ENCODE data around the gene LY9. TPM values are rescaled to one million over a fixed set of nuclear protein-coding genes. Genes with fewer than 3 reads are reported as not detected.

The LY9 gene
- total RNA-seq, 1 donor: not detected

GRCh38 chr1:160850541-160850940 lies 54.6 kb downstream of the LY9 start:
- no peak for DNase-seq (ENCODE audit: low read depth)
- no peak for TF ChIP-seq CTCF (IDR thresholded peaks at IDR 0.05; ENCODE audit: insufficient read depth, low read depth, low read length)

GRCh38 chr1:160850993-160851392 lies 55.0 kb downstream of the LY9 start:
- H3K4me3 ChIP-seq (ENCODE audit: low read depth, low read length): no peak overlapping the region
- no peak for TF ChIP-seq CTCF (IDR thresholded peaks at IDR 0.05; ENCODE audit: insufficient read depth, low read depth, low read length)
- no peak for DNase-seq (ENCODE audit: low read depth)

More at GRCh38 chr1:160850541-160850940, 54.6 kb downstream of the LY9 start:
- no peak overlapping the region for H3K4me3 ChIP-seq (ENCODE audit: low read depth, low read length)

GRCh38 chr1:160853014-160853413 lies 57.0 kb downstream of the LY9 start:
- no peak for DNase-seq (ENCODE audit: low read depth)
- no peak for TF ChIP-seq CTCF (IDR thresholded peaks at IDR 0.05; ENCODE audit: insufficient read depth, low read depth, low read length)
- H3K4me3 ChIP-seq (ENCODE audit: low read depth, low read length): no peak overlapping the region

GRCh38 chr1:160853754-160854153 lies 57.8 kb downstream of the LY9 start:
- no peak for TF ChIP-seq CTCF (IDR thresholded peaks at IDR 0.05; ENCODE audit: insufficient read depth, low read depth, low read length)
- DNase-seq (ENCODE audit: low read depth): no peak
- no peak overlapping the region for H3K4me3 ChIP-seq (ENCODE audit: low read depth, low read length)

GRCh38 chr1:160855181-160855981 lies 59.4 kb downstream of the LY9 start:
- TF ChIP-seq CTCF (IDR thresholded peaks at IDR 0.05; ENCODE audit: insufficient read depth, low read depth, low read length): no peak
- no peak for DNase-seq (ENCODE audit: low read depth)
- H3K4me3 ChIP-seq (ENCODE audit: low read depth, low read length): no peak overlapping the region

- DNase-seq (ENCODE audit: low read depth): no peak
- no peak for TF ChIP-seq CTCF (IDR thresholded peaks at IDR 0.05; ENCODE audit: insufficient read depth, low read depth, low read length)
- H3K4me3 ChIP-seq (ENCODE audit: low read depth, low read length): no peak overlapping the region
Observed at GRCh38 chr1:160858097-160858496, 62.1 kb downstream of the LY9 start.

GRCh38 chr1:160858507-160858906 lies 62.5 kb downstream of the LY9 start:
- H3K4me3 ChIP-seq (ENCODE audit: low read depth, low read length): no peak overlapping the region
- DNase-seq (ENCODE audit: low read depth): no peak
- TF ChIP-seq CTCF (IDR thresholded peaks at IDR 0.05; ENCODE audit: insufficient read depth, low read depth, low read length): no peak
